Measurements from ENCODE around the gene LSM3. TPM values are rescaled to one million over a fixed set of nuclear protein-coding genes. Genes with fewer than 3 reads are reported as not detected.

LSM3 gene
- total RNA-seq, 1 experiment from 2014 or later: 17.4 TPM

- H3K27ac ChIP-seq (ENCODE audit: low read depth, low read length): no peak overlapping the region
- peaks cover 18 to 36% of the 10 kb centered on the region in 2 experiments; a peak in 3 of 4 replicates for H3K36me3 ChIP-seq (ENCODE audit: control insufficient read depth in 1 of 2, insufficient read depth in 2 of 2, low read length in 2 of 2)
- ChIA-PET RAD21 (ENCODE audit: low non-redundant PET in 1 of 2, low total read pairs in 2 of 2, uncharacterized antibody in 2 of 2, unreplicated experiment in 2 of 2) (no interaction called here), POLR2A (no interaction called here), CTCF (interaction anchor here (1.0 kb wide), 1 partner anchor 15 kb away, joined by 4 read pairs; no protein-coding TSS in a partner anchor)
- no peak for TF ChIP-seq CBX3 (IDR thresholded peaks at IDR 0.05; ENCODE audit: low read depth)
- TF ChIP-seq SIN3A (IDR thresholded peaks at IDR 0.05; ENCODE audit: low read depth): no peak
- TF ChIP-seq RAD21 (IDR thresholded peaks at IDR 0.05; ENCODE audit: low read depth): no peak
- TF ChIP-seq, protein P1, sequence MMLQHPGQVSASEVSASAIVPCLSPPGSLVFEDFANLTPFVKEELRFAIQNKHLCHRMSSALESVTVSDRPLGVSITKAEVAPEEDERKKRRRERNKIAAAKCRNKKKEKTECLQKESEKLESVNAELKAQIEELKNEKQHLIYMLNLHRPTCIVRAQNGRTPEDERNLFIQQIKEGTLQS (IDR thresholded peaks at IDR 0.05): no peak
- TF ChIP-seq EGR1 (IDR thresholded peaks at IDR 0.05; ENCODE audit: low read depth): no peak
- no peak for TF ChIP-seq CTCF (IDR thresholded peaks at IDR 0.05 in 2 of 3, conservative IDR thresholded peaks at IDR 0.05 in 1 of 3; ENCODE audit: borderline replicate concordance in 1 of 3, insufficient read depth in 1 of 3, low read depth in 2 of 3, low read length in 2 of 3)
- TF ChIP-seq, protein P2, sequence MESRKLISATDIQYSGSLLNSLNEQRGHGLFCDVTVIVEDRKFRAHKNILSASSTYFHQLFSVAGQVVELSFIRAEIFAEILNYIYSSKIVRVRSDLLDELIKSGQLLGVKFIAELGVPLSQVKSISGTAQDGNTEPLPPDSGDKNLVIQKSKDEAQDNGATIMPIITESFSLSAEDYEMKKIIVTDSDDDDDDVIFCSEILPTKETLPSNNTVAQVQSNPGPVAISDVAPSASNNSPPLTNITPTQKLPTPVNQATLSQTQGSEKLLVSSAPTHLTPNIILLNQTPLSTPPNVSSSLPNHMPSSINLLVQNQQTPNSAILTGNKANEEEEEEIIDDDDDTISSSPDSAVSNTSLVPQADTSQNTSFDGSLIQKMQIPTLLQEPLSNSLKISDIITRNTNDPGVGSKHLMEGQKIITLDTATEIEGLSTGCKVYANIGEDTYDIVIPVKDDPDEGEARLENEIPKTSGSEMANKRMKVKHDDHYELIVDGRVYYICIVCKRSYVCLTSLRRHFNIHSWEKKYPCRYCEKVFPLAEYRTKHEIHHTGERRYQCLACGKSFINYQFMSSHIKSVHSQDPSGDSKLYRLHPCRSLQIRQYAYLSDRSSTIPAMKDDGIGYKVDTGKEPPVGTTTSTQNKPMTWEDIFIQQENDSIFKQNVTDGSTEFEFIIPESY (IDR thresholded peaks at IDR 0.05; ENCODE audit: extremely low read depth, insufficient replicate concordance, low read length): no peak
- TF ChIP-seq ZNF274 (IDR thresholded peaks at IDR 0.05; ENCODE audit: low read depth, low read length): no peak
- intact Hi-C loops (cut with micrococcal nuclease): no loop called here
- no peak overlapping the region for H3K4me3 ChIP-seq (replicated peaks in 1 of 2; ENCODE audit: low read depth in 1 of 2, low read length in 2 of 2)
- H3K9me2 ChIP-seq (ENCODE audit: insufficient read depth): no peaks in the 10 kb centered on the region
- no peak for ATAC-seq
- no peak for DNase-seq (ENCODE audit: low read depth, low spot score)
- no peaks in the 10 kb centered on the region for H3K9me3 ChIP-seq (ENCODE audit: control insufficient read depth in 1 of 2, insufficient read depth in 1 of 2, low read depth in 1 of 2, low read length in 2 of 2)
- no peaks in the 10 kb centered on the region for H4K20me1 ChIP-seq (ENCODE audit: insufficient read depth)
- H3K27me3 ChIP-seq (ENCODE audit: insufficient read depth, low read length): no peaks in the 10 kb centered on the region
- H3K4me1 ChIP-seq (ENCODE audit: control insufficient read depth in 1 of 2, insufficient read depth in 2 of 2, low read length in 2 of 2): no peaks in the 10 kb centered on the region
- BruUV-seq (replicated peaks): no TSS peak
- no peak overlapping the region for H2AFZ ChIP-seq (ENCODE audit: low read depth, low read length, poor library complexity, severe bottlenecking)
- H3K9ac ChIP-seq (ENCODE audit: low read length): no peak overlapping the region
- peaks cover 80% of the 10 kb centered on the region for H3K79me2 ChIP-seq (ENCODE audit: insufficient read depth, low read length)
- H3K4me2 ChIP-seq (ENCODE audit: low read length): no peak overlapping the region
Measured at GRCh38 chr3:14188041-14188754, 9.6 kb downstream of the LSM3 start.

Measured in HCT116 (cell line).